Suprapubic skin (tissue), 3 donors: ENCODE measurements around the gene CAMSAP3.

ENCODE experiments used
- CTCF ChIP-seq, 2 donors: fragments of 200-600 bp in 1 of 2; fragments of 450-650 bp in 1 of 2; sonication (generic) in 1 of 2; IDR thresholded peaks; one replicate each; pipeline ENCODE4 v1.5.1; 2016 to 2019; ENCODE audit warnings: antibody characterized with exemption in 2 of 2, mild to moderate bottlenecking in 1 of 2, moderate library complexity in 1 of 2
- EP300 ChIP-seq: sonication (generic); formaldehyde crosslinking; IDR thresholded peaks from one replicate; pipeline ENCODE4 v1.6.1; 2017; ENCODE audit warnings: antibody characterized with exemption

- TF ChIP-seq EP300: no peak
- no peak for TF ChIP-seq CTCF (IDR thresholded peaks at IDR 0.05)
These were observed 46.8 kb downstream of the CAMSAP3 start for GRCh38 chr19:7642295-7643030.
